Astrocyte (in vitro differentiated cells and primary cell): ENCODE measurements around the gene GBF1.

Source experiments
- EZH2 ChIP-seq: IDR thresholded peaks from 2 replicates; pipeline ENCODE4 v1.6.1; 2012; ENCODE audit warnings: mild to moderate bottlenecking, low read length, inconsistent platforms; ENCODE audit not compliant: insufficient read depth
- TF ChIP-seq, protein P1 (sequence below): IDR thresholded peaks from 2 replicates; pipeline ENCODE4 v1.5.1; 2011; ENCODE audit warnings: low read depth, mild to moderate bottlenecking, inconsistent platforms, low read length, moderate library complexity; ENCODE audit not compliant: insufficient read depth

DNA sequence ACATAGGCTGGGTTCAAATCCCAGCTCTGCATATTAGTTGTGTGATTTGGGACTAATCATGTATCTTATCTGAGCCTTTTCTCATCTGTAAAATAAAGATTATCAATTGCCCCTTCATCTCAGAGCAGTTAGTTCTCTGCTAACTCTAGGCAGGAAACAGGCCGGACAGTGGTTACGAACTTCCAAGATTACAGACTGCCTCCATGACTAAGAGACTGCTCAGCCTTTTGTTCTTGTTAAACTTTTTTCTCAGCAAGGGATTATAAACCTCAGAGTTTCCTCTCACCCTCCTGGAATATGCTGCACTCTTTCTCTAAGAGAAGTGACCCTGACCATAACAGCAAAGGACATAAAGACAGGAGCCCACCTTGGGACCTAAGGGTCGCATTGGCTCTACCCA is 97.6 kb downstream of the GBF1 start:
- TF ChIP-seq, protein P1, sequence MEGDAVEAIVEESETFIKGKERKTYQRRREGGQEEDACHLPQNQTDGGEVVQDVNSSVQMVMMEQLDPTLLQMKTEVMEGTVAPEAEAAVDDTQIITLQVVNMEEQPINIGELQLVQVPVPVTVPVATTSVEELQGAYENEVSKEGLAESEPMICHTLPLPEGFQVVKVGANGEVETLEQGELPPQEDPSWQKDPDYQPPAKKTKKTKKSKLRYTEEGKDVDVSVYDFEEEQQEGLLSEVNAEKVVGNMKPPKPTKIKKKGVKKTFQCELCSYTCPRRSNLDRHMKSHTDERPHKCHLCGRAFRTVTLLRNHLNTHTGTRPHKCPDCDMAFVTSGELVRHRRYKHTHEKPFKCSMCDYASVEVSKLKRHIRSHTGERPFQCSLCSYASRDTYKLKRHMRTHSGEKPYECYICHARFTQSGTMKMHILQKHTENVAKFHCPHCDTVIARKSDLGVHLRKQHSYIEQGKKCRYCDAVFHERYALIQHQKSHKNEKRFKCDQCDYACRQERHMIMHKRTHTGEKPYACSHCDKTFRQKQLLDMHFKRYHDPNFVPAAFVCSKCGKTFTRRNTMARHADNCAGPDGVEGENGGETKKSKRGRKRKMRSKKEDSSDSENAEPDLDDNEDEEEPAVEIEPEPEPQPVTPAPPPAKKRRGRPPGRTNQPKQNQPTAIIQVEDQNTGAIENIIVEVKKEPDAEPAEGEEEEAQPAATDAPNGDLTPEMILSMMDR = no peak
- TF ChIP-seq EZH2 = no peak
